CD4-positive, alpha-beta T cell treated with Interferon gamma for 1 hour (primary cell): ENCODE measurements around the gene TMEM131.
"Not testable (repeated sequence)": the region's sequence is repeated elsewhere in the genome, so short reads cannot be mapped to it uniquely, and the experiment has no call there.

Source experiments
- DNase-seq: peaks from one replicate; pipeline ENCODE4 v3.0.0-alpha.2; 2020

Gene TMEM131

GRCh38 chr2:97907369-97908100 lies 88.2 kb downstream of the TMEM131 start:
- DNase-seq = no peak

GRCh38 chr2:97906307-97906706 lies 89.4 kb downstream of the TMEM131 start:
- no peak for DNase-seq

GRCh38 chr2:97905294-97905693 lies 90.5 kb downstream of the TMEM131 start:
- DNase-seq = no peak

GRCh38 chr2:97901862-97902261 lies 93.9 kb downstream of the TMEM131 start:
- DNase-seq = no peak

- no peak for DNase-seq
Measured at GRCh38 chr2:97900806-97901205, 94.9 kb downstream of the TMEM131 start.

GRCh38 chr2:97893042-97893441 lies 102.7 kb downstream of the TMEM131 start:
- DNase-seq = not testable (repeated sequence)

GRCh38 chr2:97891611-97892010 lies 104.1 kb downstream of the TMEM131 start:
- DNase-seq = no peak

- DNase-seq = no peak
Measured at GRCh38 chr2:97889156-97889555, 106.6 kb downstream of the TMEM131 start.

- no peak for DNase-seq
Measured at GRCh38 chr2:97885841-97886240, 109.9 kb downstream of the TMEM131 start.

GRCh38 chr2:97880334-97880733 lies 115.4 kb downstream of the TMEM131 start:
- no peak for DNase-seq

GRCh38 chr2:97878865-97879264 lies 116.9 kb downstream of the TMEM131 start:
- no peak for DNase-seq

- not testable (repeated sequence) for DNase-seq
Measured at GRCh38 chr2:97878317-97878716, 117.4 kb downstream of the TMEM131 start.

GRCh38 chr2:97871096-97871780 lies 124.5 kb downstream of the TMEM131 start:
- no peak for DNase-seq

- peak; percentile 18 for DNase-seq
Measured at GRCh38 chr2:97870396-97870843, 125.3 kb downstream of the TMEM131 start.

GRCh38 chr2:97869722-97870346 lies 125.9 kb downstream of the TMEM131 start:
- DNase-seq = no peak

GRCh38 chr2:97868986-97869721 lies 126.6 kb downstream of the TMEM131 start:
- no peak for DNase-seq

- no peak for DNase-seq
Measured at GRCh38 chr2:97863829-97864228, 131.9 kb downstream of the TMEM131 start.

GRCh38 chr2:97861177-97861576 lies 134.6 kb downstream of the TMEM131 start:
- DNase-seq = no peak

- no peak for DNase-seq
Measured at GRCh38 chr2:97858442-97858841, 137.3 kb downstream of the TMEM131 start.

- no peak for DNase-seq
Measured at GRCh38 chr2:97857553-97857952, 138.2 kb downstream of the TMEM131 start.

GRCh38 chr2:97853057-97853456 lies 142.7 kb downstream of the TMEM131 start:
- not testable (repeated sequence) for DNase-seq

- no peak for DNase-seq
Measured at GRCh38 chr2:97851172-97851571, 144.6 kb downstream of the TMEM131 start.

- no peak for DNase-seq
Measured at GRCh38 chr2:97849881-97850528, 145.7 kb downstream of the TMEM131 start.
